ENCODE results near the gene CSK.

Gene CSK

DNA sequence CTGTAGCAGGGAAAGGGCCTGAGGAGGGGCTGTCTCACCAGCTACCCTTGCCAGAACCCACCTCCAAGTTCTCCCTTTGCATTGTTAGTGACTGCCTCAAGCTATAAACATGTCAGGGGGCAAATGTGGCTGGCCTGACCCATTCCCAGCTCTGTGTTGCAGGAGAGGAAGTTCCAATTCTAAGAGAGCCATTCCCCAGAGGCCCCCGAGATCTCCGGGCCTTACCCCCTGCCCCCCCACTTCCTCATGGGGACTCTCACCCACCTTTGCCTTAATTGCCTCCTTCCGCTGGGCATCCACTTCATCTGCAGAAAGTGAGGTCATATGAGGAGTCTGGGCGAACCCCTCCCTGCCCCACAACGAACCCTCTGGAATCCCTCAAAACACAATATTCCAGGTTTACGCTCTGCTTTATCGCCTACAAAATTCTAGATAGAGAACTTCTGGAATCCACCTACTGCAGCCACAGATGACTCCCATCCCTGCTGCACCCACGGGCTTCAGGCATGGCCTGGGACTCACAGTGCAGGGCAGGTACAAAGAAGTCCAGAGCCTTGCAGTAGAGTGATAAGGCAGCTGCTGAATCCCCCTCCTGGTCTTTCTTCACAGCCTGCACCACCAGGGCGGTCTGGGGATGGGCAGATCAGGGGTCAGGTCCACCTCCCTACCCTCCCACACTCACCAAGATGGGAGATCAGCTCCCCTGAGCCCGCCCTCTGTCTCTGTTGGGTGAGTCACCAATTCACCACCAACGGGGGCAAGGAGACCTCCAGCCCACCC lies 57.1 kb downstream of the CSK start:
- TF ChIP-seq POLR2A (IDR thresholded peaks at IDR 0.05; ENCODE audit: low read depth, low read length) = no peak
- FAIRE-seq (no peak), DNase-seq (ENCODE audit: insufficient read length, low spot score) (no peak)

DNA sequence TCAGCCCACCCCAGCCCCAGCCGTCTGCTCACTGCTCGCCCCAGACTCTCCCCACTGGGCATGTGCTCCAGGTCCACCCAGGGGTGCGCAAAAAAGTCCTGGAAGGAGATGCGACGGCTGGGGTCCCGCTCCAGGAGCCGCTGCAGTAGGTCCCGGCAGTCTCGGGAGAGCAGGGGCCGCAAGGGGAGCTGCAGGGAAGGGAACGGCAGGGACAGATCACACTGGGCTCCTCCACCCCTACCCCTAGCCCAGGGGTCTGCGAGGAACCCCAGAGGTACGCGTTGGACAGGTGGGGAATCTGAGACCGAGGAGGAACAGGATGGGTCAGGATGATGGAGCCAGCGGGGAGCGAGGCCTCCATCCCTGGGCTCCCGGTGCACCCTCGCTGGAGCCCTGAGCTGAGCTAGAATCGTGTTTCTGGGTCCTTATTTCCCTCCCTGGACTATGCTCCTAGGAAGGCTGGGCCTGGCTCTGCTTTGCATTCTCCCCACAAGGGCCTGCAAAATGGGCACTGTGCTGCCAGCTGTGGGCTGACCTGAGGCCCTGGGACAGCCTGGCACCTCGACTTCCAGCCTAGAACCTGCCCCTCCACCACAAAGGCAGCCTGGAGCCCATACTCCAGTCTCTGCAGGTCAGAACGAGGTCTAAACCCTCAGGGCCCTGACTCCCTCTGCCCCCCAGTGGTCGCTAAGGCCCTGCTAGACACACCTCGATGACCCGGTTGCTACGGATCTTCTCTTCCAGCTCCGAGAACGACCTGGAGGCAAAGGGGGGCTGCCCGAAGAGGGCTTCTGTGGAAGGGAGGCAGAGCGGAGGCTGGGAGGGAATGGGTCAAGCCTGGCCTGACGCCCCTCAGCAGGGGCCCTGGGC lies 57.9 kb downstream of the CSK start:
- FAIRE-seq (no peak), DNase-seq (ENCODE audit: insufficient read length, low spot score) (no peak)
- TF ChIP-seq POLR2A (IDR thresholded peaks at IDR 0.05; ENCODE audit: low read depth, low read length) = no peak

DNA sequence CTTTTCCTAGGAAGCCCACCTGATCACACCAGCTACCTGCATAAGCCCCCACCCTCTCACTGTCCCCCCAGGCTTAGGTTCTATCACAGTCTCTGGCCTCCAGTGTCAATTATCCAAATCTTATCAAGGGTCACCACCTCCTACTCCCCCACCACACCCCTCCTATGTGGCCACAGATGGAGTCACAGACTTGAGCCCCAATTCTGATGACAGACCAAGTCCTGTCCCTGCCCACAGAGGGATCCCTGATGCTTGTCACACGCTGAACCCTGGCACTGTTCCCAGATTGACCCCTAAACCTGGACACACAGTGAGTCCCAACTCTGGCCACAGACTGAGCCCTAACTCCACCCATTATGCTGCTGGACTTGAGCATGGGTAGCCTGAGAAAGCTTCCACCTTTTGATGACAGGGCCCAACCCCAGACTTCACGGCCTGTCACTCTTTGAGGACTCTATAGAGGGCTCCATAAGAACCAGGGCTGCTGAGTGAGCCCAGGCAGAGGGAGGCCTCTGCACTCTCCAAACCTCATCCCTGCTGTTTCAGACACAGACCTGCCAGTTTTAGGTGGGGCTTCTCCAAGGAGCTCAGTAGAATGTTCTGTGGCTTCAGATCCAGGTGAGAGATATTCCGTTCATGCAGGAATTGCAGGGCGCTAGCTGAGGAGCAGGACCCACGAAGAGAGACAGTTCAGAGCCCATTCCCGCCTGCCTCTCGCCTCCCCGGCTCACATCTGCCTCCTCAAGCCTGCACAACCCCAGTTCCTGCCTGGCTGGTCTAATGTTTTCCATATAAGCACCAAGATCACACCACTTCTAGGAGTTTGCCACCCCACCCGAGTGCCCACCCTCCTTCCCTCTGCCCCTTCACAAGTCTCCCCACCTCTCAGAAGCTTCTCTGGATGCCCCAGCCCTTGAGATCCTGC lies 59.2 kb downstream of the CSK start:
- FAIRE-seq = no peak
- DNase-seq (ENCODE audit: insufficient read length, low spot score) = no peak
- TF ChIP-seq POLR2A (IDR thresholded peaks at IDR 0.05; ENCODE audit: low read depth, low read length) = no peak

DNA sequence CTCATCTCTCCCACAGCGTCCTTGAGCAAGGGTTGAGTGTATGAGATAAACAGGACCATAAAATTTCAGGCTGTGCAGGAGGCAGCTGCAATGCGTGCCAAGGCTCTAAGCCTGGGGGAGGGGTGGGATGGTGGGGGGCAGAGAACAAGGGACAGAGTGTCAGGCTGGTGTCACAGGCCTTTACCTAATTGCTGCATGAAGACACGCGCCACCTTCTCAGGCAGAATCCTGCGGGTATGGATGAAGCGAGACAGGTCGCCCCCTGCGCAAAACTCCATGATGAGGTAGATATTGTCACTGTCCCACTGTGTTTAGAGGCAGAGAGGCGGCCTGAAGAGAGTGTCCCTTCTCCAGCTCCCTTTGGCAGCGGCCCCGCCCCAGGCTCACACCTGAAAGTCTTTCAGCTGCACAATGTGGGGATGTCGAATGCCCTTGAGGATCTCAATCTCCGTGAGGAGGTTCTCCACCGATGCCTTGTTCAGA lies 60.1 kb downstream of the CSK start:
- no peak for TF ChIP-seq POLR2A (IDR thresholded peaks at IDR 0.05; ENCODE audit: low read depth, low read length)
- no peak for FAIRE-seq
- no peak for DNase-seq (ENCODE audit: insufficient read length, low spot score)

DNA sequence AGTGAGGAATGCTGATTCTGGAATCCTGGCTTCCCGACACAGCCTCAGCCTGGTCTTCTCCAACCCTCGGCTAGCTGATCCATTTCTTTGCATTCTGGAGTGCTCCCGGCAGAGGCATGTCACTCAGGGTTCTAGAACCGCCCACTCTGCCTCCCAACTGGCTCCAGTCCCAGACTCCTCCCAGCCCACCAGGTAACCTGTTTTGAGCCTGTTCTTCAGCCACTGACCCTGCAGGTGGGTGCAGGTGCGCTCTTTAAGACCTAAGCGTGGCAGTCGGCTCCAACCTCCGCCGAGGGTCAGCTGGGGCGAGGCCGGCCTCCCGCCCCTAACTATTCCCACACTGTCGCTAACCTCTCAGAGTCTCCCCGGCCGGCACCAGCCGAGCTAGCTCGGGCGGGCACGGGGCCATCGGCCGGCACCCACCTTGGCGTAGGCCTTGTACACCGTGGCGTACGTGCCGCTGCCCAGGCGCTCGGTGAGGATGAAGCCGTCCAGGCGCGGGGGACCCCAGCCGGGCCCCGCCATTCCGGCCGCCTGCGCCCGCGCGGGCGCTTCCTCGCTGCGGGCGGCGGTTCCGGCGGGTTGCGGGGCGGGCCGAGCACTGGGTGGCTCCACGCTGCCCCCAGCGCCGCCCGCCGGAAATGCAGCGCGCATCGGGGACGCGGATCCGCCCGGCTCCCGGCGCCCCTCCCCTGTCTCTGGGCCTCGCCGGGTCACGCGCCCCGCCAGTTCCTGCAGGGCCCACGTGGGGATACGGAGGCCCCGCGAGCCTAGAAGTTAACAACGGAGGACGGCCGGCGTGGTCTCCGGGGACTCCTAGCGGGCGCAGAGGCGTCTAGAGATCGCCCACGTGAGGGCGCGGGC lies 60.9 kb downstream of the CSK start, which contains the start of gene ULK3:
Gene ULK3, minus strand, starts transcription at position 576 of the 864 bp plus-strand sequence. Its CDS starts 51 bp downstream, at position 525.
- peak; percentile 52 for TF ChIP-seq POLR2A (IDR thresholded peaks at IDR 0.05; ENCODE audit: low read depth, low read length)
- DNase-seq (ENCODE audit: insufficient read length, low spot score) (peak; percentile 82), FAIRE-seq (no peak)

DNA sequence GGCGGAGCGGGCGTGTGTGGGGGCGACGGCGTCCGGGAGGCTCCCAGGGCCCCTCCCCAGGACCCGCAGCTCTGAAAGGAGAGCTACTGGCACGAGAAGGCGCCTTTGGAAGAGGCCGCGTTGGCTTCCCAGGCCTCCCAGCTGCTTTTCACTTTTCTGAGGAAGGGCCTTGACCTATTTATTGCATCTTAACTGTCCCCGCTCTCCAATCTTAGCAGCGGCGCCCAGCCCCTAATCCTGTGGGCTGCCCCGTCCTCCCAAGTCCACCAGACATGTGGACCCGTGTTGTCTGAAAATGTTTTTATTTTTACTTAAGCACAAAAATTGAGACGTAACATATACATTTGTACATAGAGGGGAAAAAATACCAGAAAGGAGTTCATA lies 61.6 kb downstream of the CSK start:
- TF ChIP-seq POLR2A (IDR thresholded peaks at IDR 0.05; ENCODE audit: low read depth, low read length) = no peak
- FAIRE-seq (no peak), DNase-seq (ENCODE audit: insufficient read length, low spot score) (no peak)

DNA sequence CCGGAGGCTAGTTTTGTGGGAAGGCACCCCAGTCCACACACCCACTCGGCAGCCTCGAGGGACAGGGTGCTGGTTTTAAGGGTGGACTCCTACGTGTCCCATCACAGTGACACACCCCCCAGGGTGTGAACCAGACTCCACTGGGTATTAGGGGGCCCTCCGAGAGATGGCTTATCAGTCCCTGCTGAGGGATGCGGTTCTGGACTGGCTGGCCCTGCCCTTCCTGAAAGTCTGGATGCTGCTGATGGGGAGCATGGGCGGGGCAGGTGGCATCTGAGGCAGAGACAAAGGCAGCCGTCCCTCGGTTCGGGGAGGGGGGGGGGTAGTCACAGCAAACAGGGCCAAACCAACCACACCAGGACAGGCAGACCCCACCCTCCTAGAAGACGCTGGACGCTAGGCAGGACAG lies 62.0 kb downstream of the CSK start:
- FAIRE-seq = no peak
- TF ChIP-seq POLR2A (IDR thresholded peaks at IDR 0.05; ENCODE audit: low read depth, low read length) = no peak
- no peak for DNase-seq (ENCODE audit: insufficient read length, low spot score)

DNA sequence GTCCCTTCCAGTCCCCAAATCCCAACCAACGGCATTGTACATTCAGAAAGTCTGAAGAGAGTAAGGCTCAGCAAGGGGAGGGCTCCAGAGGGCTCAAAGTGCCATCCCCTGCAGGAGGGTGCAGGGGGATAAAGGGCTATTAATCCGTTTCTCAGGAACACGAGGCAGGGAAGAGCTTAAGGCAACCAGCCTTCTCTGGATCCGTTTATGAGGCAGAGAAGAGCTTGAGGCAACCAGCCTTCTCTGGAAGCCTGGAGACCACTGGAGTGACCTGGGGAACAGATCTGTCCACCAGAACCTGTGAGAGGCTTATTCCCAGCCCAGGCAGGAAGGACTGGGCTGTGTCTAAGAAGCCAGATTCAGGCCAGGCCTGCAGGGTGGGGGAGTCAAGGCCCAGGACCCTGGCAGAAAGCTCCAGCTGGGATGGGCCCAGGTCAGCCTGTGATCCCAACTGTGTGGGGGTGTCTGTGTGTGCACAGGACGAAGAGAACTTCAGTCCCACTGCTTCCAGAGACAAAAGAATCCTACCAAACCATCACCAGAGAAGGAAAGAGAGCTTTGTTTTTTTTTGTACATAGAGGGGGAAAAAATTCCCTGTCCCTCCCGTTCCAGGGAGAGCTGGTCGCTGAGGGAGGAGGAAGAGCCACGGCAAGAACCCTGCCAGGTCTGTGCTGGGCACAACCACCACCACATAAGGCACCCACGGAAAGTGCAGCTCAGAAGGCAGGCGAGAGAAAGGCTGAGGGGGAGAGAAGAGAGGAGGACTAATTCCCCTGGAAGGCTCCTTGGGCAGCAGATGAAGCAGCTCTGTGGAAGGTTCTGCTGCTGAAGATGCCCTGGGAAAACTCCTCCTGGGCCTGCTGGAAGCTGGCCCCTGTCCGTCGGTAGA lies 62.7 kb downstream of the CSK start:
- FAIRE-seq = no peak
- no peak for DNase-seq (ENCODE audit: insufficient read length, low spot score)
- TF ChIP-seq POLR2A (IDR thresholded peaks at IDR 0.05; ENCODE audit: low read depth, low read length) = no peak

DNA sequence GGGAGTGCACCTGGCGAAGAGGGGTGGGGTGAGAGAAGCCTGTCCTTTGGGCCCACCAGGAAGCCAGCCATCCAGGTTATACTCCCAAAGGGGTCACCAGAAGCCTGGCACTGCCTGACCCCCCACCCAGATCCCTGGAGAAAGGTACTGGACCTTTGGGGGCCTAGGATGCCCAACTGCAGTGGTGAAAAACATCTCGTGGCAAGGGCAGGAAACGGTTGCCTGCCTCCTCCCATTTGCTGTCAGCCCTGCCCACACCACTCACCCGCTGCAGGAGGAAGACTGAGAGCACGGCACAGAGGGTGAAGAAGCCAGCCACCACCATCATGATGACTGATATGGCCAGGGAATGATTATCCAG lies 63.3 kb downstream of the CSK start:
- no peak for FAIRE-seq
- no peak for TF ChIP-seq POLR2A (IDR thresholded peaks at IDR 0.05; ENCODE audit: low read depth, low read length)
- no peak for DNase-seq (ENCODE audit: insufficient read length, low spot score)

DNA sequence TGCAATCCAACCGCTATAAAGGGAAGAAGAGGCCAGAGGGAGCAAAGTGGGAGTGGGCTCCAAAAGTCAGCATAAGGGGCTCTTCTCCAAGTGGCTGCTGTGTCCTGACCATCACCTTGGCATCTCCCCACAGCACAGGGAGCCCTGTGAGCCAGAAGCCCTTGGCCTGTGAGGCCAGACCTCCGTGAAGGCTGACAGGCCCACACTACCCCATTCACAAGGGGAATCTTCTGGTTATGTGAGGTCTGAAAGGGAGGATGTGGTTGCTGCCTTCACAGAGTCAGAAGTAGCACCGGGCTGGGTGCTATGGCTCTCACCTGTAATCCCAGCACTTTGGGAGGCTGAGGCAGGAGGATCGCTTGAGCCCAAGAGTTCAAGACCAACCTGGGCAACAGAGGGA lies 63.7 kb downstream of the CSK start:
- no peak for TF ChIP-seq POLR2A (IDR thresholded peaks at IDR 0.05; ENCODE audit: low read depth, low read length)
- DNase-seq (ENCODE audit: insufficient read length, low spot score) (no peak), FAIRE-seq (no peak)

DNA sequence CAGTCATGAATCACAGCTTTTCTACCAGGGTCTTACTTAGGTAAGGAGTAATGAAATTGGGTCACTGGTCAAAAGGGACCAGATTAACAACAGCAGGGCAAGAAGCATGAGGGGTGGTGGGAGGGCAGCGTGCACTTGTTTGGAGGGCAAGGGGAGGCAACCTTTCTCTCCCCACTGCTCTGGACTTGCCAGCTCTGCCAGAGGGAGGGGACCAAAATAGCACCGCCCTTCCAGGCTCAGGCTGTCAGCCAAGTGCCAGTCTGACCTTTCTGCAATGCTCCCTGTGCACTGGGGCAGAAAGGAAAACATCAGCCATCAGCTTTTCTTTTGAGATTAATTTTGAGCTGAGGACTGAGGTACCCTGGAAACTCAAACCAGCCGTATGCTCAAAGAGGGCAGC lies 65.6 kb downstream of the CSK start:
- no peak for FAIRE-seq
- no peak for TF ChIP-seq POLR2A (IDR thresholded peaks at IDR 0.05; ENCODE audit: low read depth, low read length)

DNA sequence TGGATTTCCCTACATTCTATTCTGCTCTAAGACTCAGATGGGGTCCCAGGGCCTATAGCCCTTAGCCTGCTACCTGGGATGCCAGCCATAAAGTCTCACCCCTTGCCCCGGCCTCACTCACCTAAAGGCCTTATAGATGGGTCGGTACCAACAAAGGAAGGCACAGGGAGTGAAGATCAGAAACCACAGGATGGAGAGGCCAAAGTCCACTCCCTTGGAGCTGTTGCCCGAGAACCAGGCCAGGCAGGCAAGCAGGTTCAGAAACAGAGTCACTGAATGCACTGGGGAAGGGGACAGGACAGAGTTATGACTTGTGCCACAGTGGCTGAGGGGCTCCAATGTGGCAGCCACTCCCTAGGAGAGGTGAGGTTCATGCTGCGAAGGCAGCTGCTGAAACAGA lies 68.5 kb downstream of the CSK start:
- DNase-seq (ENCODE audit: insufficient read length, low spot score) (no peak), FAIRE-seq (no peak)
- no peak for TF ChIP-seq POLR2A (IDR thresholded peaks at IDR 0.05; ENCODE audit: low read depth, low read length)

More for the DNA sequence above, 65.6 kb downstream of the CSK start:
- DNase-seq (ENCODE audit: insufficient read length, low spot score) = no peak
